Measurements from ENCODE around the gene INPP5A.
A peak's percentile ranks its signal among the peaks of the same experiment; 100 is the strongest.
"Not testable (repeated sequence)": the region's sequence is repeated elsewhere in the genome, so short reads cannot be mapped to it uniquely, and the experiment has no call there.

Gene INPP5A, protein sequence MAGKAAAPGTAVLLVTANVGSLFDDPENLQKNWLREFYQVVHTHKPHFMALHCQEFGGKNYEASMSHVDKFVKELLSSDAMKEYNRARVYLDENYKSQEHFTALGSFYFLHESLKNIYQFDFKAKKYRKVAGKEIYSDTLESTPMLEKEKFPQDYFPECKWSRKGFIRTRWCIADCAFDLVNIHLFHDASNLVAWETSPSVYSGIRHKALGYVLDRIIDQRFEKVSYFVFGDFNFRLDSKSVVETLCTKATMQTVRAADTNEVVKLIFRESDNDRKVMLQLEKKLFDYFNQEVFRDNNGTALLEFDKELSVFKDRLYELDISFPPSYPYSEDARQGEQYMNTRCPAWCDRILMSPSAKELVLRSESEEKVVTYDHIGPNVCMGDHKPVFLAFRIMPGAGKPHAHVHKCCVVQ
- long read RNA-seq, donor 1, transcript INPP5A-203 (16 exons, 2,967 nt) = major isoform, 9 of 9 reads
- long read RNA-seq, donor 1, partial matches to known transcripts = 0 of 9 reads
- long read RNA-seq, donor 1, other reads (novel, unspliced or antisense) = 0 of 9 reads
- long read RNA-seq, donor 2, partial matches to known transcripts = 0 of 4 reads
- long read RNA-seq, donor 2, other reads (novel, unspliced or antisense) = 0 of 4 reads
- long read RNA-seq, donor 3, transcript INPP5A-203 (16 exons, 2,967 nt) = major isoform, 7 of 14 reads
- long read RNA-seq, donor 3, partial matches to known transcripts = 7 of 14 reads
- long read RNA-seq, donor 3, other reads (novel, unspliced or antisense) = 0 of 14 reads
- long read RNA-seq, donor 4, transcript INPP5A-203 (16 exons, 2,967 nt) = major isoform, 5 of 6 reads
- long read RNA-seq, donor 4, partial matches to known transcripts = 0 of 6 reads
- long read RNA-seq, donor 4, other reads (novel, unspliced or antisense) = 0 of 6 reads
- long read RNA-seq, donor 5, transcript INPP5A-203 (16 exons, 2,967 nt) = major isoform, 5 of 5 reads
- long read RNA-seq, donor 5, partial matches to known transcripts = 0 of 5 reads
- long read RNA-seq, donor 5, other reads (novel, unspliced or antisense) = 0 of 5 reads
- long read RNA-seq, donor 6, partial matches to known transcripts = 5 of 9 reads
- long read RNA-seq, donor 6, other reads (novel, unspliced or antisense) = 0 of 9 reads
- long read RNA-seq, donor 7, transcript INPP5A-203 (16 exons, 2,967 nt) = major isoform, 5 of 19 reads
- long read RNA-seq, donor 7, partial matches to known transcripts = 13 of 19 reads
- long read RNA-seq, donor 7, other reads (novel, unspliced or antisense) = 0 of 19 reads
- long read RNA-seq, donor 8, transcript INPP5A-203 (16 exons, 2,967 nt) = major isoform, 9 of 10 reads
- long read RNA-seq, donor 8, partial matches to known transcripts = 0 of 10 reads
- long read RNA-seq, donor 8, other reads (novel, unspliced or antisense) = 0 of 10 reads

DNA sequence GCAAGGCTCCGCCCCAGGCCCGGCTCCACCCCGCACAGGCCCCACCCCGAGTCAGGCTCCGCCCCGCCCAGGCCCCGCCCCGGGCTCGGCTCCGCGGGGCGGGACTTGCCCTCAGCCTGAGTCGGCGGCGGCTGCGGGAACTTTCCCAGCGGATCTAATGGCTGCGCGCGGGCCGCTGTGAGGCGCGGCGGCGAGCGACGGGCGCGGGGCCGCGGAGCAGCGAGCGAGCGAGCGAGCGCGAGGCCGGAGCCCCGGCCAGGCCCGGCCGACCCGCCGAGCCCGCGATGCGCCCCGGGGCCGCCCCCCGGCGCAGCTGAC, at the start of gene INPP5A:
TSS of gene INPP5A (plus strand) at position 104 of the 318 bp plus-strand sequence. CDS start 310 bp downstream, outside the sequence.
- no peak for DNase-seq

DNA sequence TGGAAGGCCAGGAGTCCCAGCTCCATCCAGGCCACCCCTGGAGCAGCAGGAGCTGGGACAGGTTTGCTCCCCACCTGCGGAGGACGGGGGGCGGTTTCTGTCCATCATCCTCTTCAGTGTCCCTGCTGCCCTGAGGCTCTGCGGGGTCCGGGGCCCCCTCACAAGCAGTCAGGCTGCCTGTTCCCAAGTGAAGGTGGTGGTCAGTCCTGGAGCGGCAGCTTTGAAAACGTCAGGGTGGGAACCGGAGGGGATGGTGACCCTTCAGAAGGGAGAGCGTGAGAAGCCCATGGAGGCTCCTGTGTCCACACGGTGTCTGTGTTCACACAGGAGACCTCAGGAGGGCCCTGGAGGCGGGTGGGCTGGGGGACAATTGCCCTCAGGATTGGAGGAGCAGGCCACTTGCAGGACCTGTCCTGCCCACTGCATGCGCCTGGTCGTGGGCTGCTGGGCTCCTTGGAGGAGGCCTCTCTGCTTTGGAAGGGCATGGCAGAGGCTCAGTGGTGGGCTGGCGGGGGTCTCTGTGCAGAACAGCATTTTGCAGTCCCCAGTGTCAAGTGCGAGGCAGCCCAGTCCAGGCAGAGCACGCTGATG, 49.3 kb upstream of the INPP5A start:
- DNase-seq = no peak

DNA sequence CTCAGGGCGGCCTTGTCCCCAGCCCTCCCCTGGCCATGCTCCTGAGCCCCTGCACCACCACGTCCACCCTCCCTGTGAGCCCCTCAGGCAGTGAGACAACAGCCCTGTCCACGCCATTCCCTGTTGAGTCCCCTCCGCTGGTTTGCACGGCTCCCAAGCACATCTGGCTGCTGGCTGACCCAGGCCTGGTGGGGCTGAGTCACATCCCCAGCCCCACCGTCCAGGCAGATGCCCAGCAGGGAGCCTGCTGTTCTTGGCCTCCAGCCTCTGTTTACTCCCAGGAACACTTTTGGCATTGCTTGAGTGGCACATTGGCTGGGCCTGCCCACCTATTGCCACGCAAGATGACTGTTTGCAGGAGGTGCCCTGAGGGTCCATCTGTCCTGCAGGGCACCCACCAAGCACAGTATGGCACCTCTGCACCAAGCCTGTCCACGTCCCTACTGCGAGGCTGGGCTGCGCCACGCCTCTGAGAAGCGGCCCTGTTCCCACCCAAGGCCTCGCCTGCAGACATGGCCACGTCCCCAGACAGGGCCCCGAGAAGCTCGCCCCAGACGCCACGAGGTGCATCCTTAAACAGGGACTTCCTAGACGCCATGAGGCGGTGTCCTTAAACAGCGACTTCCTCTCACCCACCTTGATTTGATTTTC, 48.4 kb upstream of the INPP5A start:
- DNase-seq = no peak

DNA sequence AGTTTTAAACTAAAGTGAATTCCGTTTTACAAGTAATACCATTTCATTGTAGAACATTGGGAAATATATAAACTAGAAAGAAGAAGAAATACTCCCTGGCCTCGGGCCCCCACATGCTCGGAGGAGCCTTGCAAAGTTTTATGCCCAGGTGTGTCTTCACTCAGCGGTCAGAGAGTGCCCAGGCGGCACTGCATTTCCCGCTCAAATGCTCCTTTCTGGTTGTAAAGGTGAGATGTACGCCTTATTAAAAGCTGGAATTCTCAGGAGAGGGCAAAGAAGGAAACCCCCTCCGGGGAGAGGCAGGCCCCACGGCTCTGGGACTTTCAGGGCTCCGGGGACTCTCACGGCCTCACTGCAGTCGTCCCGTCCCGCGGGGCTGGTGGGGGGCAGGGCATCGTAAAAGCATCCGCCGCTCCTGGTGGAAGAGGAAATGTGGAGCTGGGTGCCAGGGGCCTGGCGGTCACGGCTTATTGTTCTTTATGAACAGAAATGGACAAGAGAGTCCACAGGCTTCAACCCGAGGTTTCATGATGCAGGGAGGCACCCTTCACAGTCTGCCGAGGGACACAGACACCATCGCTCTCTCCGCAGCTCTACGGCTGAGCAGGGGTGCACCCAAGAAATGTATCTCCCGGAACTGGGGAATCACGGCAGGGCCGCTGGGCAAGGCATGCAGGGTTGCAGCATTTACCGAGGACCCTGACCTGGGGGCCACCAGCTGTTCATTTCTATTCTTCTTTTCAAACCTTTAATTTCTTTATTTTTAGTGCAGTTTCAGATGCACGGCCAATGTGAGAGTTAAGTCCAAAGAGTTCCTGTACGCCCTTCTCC, 47.7 kb upstream of the INPP5A start:
- no peak for DNase-seq

DNA sequence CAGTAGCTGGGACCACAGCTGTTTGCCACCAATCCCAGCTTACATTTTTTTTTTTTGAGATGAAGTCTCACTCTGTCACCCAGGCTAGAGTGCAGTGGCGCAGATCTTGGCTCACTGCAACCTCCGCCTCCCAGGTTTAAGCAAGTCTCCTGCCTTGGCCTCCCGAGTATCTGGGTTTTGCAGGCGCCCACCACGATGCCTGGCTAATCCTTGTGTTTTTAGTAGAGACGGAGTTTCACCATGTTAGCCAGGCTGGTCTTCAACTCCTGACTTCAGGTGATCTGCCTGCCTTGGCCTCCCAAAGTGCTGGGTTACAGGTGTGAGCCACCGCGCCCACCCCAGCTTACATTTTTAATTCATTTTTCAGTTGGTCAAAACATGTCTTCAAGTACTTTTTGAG, 46.1 kb upstream of the INPP5A start:
- DNase-seq = not testable (repeated sequence)

DNA sequence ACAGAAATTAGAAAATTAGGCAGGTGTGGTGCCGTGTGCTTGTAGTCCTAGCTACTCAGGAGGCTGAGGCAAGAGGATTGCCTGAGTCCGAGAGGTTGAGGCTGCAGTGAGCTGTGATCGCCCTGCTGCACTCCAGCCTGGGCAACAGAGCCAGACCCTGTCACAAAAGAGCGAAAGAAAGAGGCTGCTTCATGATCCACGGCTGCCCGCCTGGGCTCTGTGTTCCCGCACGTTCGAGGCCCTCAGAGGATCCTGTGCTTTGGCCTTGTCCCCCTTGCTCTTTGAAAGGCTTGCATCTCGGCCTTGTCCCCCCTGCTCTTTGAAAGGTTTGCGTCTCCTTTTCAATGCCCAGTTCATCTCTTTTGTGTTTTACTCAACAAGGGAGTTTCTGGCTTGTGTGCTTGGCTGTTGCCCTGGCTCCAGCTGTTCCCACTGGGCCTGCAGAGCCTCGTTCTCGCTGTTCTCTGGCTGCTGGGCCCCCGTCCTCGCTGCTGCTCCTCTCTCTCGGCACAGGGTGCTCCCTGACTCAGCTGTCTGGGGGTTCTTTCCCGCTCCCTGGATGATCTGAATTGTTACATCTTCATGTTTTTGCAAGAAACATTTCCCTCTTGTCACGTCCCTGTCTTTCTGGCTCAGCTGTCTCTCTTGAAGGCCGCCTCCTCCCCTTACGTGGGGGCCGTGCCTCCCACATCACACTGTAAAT, 45.1 kb upstream of the INPP5A start:
- DNase-seq = peak; percentile 35

DNA sequence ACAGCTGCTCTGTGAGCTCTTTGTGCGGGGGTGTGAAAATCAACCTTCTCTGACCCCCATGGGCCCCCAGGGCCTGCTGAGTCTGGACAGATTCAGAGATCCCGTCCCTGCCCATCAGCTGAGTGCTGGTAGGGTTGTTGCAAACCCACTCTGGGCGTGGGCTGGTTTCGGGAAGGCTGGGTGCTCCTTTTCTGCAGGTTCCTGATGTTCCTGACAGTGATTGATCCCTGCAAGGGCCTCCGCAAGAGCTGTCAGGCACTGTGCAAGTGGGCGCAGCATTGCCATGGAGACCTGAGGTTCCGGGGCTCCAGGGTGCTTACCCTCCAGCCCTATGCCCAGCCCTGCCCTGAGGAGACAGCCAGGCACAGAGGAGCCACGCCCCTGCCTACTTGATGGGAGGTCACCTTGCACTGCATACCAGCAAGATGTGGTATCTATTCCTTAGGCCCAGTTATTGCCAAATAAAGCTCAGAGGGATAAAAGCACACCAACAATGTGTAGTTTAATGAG, 44.3 kb upstream of the INPP5A start:
- no peak for DNase-seq

DNA sequence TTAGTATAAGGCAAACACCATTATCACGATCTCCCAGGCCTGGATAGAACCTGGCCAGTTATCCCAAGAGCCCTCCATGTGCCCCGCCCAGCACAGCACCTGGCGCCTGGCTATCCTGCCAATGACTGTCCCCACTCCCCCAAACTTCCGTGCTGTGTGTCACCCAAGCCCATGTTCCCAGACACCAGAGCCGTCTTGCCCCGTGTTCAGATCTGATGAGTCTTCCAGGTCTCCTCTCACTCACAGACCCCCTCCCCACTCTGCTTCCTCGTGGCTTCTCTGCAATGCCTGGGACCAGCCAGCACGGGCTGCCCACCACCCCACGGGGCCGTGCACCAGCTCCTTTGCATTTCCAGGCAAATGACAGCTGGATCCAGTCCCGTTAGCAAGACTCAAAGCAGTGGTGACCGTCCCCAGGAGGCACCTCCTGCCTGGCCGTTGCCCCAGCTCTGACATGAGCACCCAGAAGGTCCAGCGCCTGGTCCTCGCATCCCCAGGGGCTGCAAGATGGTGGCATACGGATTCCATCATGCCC, 43.8 kb upstream of the INPP5A start:
- no peak for DNase-seq

DNA sequence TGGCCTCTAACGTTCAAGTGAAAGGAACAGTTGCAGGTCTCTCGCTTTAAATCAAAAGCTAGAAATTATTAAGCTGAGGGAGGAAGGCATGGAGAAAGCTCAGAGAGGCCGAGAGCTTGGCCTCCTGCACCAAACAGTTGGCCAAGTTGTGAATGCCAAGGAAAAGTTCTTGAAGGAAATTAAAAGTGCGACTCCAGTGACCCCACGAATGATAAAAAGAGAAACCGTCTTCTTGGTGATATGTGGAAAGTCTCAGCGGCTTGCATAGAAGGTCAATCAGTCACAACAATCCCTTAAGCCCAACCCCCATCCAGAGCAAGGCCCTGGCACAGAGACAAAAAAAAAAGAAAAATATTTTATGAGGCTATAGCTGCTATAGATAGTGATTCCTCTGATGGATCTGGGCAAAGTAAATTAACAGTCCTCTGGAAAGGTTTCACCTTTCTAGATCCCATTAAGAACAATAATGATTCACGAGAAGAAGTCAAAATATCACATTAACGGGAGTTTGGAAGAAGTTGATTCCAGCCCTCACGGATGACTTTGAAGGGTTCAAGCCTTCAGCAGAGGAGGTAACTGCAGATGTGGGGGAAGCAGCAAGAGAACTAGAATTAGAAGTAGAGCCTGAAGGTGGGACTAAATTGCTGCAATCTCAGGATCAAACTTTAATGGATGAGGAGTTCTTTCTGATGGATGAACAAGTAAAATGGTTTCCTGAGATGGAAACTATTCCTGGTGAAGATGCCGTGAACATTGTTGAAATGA, 42.5 kb upstream of the INPP5A start:
- no peak for DNase-seq

DNA sequence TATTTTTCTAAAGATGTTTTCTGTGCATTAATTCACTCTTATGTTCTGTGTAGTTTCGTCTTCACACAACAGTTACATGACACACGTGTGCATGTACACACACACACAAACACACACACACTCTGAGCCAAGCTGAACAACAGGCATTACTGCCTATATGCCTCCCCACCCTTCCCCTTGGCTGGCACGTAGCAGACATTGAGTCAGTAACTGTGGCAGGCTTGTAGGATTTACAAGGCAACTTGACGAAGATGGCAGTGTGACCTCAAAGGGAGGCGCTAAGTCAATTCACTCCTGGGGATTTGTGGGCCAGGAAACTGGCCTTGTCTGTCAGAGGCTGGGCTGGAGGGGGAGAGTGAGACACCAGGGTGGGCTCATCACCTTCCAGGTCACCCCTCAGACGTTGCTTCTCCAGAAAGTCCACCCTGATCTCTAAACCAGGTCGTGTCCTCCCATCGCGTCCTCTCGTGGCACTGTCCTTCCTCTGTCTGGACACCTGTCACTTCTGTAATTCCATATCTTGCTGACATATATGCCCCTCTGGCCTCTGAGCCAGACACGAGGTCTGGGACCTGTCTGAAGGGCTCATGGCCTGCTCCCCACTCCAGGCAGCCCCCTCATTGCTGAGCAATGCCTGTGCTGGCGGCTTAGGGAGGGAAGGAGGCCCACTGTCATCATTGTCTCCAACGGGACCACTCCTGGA, 41.1 kb upstream of the INPP5A start:
- DNase-seq = no peak

DNA sequence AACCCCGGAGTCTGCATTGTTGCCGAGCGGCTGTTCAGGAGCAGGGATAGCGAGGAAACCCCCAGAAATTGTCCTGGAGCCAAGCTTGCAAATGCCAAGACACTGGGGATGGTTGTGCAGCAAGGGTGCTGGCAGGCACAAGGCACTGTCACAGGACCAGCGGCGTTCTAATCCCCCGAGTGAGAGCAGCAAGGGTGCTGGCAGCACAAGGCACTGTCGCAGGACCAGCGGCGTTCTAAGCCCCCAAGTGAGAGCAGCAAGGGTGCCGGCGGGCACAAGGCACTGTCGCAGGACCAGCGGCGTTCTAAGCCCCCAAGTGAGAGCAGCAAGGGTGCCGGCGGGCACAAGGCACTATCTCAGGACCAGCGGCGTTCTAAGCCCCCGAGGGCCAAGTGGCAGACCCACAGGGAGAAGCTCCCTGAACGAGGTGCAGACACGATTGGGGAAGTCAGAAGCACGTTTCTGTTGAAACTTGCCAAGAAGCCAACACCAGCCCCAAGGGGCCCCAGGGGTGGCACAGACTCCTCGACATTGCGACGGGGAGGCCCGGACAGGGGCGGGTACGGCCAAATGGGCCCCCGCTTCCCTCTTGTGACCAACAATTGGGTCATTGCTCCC, 40.4 kb upstream of the INPP5A start:
- DNase-seq = no peak

DNA sequence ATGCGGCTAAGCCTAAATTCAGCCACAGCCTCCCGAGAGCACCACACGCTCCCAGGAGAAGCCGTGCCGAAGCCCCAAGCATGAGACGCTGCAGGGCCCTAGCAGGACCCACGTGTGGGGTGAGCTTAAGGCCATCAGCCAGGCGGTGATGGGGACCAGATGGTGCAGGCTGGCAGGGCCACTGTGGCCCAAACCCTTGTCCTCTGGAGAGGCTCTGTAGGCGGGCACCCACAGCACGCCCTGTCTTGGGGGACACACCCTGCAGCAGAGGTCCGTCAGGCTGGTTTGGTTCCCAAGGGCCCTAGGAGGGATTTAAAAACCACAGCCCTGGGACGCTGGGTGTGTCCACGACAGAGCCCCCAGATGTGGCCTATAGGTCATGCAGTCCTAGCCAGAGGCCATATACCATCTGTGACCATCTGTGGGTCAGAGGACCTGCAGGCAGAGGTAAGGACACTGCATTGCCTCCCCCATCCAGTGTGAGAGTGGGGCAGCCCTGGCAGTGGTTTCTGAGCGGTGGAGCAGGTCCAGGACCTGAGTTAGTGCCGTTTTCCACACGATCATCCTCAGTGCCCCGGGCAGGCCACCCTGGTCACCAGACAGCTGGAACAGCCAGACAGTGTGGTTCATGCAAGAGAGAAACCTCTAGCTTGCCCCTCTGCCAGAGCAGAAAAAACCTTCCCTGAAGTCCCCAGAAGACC, 39.6 kb upstream of the INPP5A start:
- no peak for DNase-seq

DNA sequence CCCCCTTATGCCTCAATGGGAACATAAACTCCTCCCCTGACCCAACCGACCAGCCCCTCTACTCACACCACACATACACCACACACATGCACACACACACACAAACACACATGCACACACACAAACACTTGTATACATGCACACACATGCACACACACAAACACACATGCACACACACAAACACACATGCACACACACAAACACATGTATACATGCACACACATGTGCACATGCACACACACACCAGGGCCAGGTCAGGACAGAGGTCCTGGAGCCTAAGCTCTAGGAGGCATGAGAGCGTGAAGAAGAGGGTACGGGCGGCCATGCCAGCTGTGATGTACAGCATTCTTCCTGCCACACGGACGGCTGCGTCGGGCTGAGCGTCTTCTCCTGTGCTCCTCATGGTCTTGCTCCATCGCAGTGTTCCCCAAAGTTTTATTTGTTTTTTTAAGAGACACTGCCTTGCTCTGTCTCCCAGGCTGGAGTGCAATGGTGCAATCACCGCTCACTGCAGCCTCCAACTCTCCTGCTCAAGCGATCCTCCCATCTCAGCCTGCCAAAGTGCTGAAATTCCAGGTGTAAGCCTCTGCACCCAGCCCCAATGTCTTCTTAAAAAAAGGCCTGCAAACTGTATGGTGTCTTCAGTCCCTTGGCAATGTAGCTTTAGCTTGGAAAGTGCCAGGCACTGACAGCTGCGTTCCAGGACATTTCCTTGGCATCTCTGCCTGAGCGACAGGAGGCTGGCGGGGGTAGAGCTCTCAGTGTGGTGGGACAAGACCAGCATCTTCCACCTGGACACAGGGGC, 38.8 kb upstream of the INPP5A start:
- DNase-seq = no peak

DNA sequence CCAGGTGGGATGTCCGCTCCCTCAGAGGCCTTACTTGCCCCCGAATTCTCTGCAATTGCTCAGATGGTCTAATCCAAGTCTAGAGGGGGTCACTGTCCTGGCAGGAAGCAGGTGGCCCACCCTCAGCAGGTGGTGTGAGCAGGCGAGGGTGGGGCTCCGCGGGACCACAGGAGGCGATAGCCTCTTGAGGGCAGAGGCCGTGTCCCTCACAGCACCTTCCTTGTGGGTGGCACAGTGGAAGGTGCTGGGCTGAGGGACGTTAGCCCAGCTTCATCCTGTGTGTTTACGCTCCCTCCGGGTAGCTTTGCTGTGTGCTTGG, 38.3 kb upstream of the INPP5A start:
- no peak for DNase-seq

DNA sequence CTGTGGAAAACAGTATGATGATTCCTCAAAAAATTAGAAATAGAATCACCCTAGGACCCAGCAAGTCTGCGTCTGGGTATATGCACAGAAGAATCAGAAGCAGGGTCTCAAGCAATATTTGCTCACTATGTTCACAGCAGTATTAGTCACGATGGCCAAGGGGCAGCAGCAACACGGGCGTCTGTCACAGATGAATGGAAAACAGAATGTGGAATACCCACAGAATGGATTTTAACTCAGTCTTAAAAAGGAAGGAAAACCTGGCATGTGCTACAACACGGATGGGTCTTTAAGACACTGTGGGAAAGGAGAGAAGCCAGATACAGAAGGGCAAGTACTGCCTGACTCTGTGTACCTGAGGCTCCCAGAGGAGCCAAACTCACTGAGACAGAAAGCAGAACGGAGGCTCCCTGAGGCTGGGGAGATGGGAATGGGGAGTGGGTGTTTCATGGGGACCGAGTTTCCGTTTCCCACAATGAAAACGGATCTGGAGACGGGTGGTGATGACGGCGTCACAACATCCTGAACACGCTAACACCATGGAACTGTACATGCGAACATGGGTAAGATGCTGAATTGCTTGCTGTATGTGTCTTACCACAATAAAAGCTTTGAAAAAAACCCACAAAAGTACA, 36.7 kb upstream of the INPP5A start:
- no peak for DNase-seq
